Measurements from ENCODE around the gene DVL2.

- TF ChIP-seq EZH2phosphoT487 (IDR thresholded peaks at IDR 0.05; ENCODE audit: insufficient read depth, low read depth) (no peak), EZH2 (IDR thresholded peaks at IDR 0.05; ENCODE audit: insufficient read depth, poor library complexity, severe bottlenecking) (no peak)
Measured at GRCh38 chr17:7260651-7261378, 26.5 kb upstream of the DVL2 start.

Measured in GM23248 (cell line).